SK-N-SH treated with all-trans-retinoic acid at 6 μM for 48 hours (cell line): Measurements from ENCODE around the gene NTN5.

Experiments
- GLIS3 ChIP-seq: fragments of 250-450 bp; sonication (Bioruptor Pico); IDR thresholded peaks from 2 replicates; pipeline ENCODE4 v1.5.0; 2020; ENCODE audit warnings: mild to moderate bottlenecking, moderate library complexity

NTN5 gene

DNA sequence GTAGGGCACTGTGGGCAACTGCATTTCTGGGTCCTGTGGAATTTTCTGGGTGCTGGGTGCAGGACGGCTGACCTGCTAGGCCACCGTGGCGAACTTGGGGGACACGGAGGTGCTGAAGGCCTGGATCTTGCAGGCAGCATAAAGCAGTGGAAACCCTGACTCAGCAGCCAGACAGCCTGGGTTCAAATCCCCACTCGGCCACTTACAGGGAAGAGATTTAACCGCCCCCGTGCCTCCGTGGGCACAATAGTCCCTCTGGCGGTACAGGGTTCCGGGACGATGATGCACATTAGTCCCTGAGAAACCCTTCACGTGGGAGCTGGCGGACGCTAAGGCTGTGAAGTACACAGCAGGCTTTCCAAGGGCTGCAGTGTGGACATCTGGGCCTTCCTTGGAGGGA, 60.9 kb downstream of the NTN5 start (continued):
- no peak for TF ChIP-seq GLIS3 (CRISPR knock-in tag)
